Hematopoietic multipotent progenitor cell treated with erythropoietin and hydrocortisone succinate and interleukin-3 and kit ligand, for 15 days (in vitro differentiated cells): ENCODE results near the gene C4orf51.

Experiments used
- DNase-seq: peaks from one replicate; pipeline ENCODE4 v3.0.0-alpha.2; 2015; ENCODE audit warnings: low spot score

C4orf51 gene

DNA sequence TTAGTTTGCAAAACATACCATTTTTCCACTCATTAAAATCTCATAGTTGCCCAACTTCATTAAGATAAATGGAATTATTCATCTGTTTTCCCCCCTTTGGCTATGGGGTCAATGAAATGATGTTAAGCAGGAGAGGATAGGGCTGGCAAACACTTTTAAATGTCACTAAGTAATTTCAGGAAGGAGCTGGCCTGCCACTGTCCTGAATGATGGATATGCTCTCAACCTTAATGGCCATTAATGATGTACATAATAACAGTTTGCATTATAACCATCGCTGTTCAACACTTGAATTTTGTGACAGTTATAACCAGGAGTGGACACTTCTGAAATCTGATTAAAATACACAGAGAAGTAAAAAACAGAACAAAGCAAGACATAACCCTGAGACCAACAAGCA, 77.2 kb downstream of the C4orf51 start:
- no peak for DNase-seq

DNA sequence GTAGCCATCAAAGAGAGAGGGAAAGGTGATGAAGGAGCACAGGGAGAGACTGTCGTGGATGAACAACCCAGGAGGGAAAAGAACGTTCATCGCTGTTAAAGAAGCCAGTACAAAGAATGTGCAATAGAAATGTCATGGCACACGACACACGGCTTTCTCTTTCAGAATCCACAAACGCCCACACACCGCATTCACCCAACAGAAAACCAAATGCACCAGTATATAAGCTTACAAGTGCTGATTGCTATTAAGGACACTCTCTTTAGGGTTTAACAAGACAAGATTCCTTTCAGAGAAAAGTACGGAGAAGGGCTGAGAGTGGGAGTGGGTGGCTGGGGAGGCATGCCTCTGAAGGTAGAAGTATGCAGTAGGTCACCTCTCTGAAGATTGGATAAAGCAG, 80.2 kb downstream of the C4orf51 start:
- DNase-seq: no peak

DNA sequence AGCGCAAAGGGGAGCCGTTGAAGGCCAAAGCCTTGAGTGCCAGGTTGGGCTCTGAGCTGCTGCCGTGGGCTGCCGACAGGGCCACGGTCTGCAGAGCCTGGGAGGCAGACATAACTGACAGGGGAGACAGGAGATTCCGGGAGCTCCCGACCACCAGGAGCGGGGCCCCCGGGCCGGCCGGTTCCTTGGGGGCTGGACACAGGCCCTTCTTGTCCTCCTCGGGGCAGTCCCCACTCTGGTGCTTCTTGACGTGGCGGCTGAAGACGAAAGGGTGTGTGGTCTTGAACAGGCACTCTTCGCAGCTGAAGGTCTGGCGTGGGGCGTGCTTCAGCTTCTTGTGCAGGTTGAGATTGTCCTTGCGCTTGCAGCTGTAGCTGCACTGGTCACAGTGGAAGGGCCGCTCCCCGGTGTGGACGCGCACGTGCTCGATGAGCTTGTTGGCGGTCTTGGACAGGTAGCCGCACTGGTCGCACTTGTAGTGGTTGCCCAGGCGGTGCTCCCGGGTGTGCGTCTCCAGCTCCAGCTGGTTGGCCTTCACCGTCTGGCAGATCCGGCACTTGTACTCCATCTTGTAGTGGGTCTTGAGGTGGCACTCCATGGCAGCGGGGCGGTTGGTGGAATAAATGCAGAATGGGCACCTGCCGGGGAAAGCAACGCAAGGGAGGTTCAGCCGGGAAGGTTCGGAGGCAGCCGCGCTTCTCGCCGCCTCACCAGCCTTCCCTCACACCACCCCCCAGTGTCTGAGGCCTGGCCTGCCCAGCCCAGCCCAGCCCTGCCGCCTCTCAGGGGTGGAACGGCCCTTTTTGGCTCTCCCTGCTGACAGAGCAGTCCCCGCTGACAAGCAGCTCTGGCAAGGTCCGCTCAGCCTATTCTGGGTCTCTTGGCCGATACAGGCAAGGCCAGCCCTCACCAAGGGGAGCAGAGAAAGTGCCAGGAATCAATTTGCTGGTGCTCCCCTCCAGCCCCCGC, 81.3 kb downstream of the C4orf51 start:
- DNase-seq: no peak

DNA sequence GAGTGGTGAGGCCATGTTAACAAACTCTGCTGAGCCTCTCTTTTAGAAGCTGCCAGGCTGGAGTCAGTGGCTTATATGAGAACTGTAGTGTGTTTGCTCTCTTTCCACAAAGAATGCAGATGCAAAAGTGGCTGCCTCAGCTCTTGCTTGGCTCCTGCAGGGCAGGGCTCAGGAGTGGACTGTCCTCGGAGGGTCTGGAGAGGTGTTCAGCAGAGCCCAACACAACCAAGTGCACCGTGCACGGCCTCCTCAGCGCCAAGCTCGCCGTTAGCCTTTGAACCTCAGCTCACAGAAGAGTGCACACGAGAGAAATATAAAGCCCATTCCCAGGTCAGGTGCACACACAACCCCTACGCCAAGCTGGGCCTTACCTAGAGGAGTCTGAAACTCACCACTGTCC, 82.8 kb downstream of the C4orf51 start:
- no peak for DNase-seq

DNA sequence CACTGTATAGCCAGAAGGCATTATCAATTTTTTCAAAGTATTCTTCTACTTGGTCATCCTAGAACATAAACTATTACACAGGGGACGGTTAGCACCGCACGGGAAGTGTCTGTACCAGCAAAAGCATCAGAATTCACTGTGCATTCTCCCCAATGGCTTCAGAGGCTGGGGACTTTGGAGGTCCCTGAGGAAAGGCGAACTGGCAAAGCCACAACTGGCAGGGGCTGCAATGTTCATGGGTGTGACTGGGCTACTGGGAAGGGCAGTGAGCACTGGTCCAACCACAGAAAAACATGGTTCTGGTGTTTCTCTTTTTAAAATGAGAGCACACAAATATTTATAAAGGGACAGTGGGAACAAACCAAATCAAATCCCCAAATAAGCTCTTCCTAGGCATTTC, 83.5 kb downstream of the C4orf51 start:
- DNase-seq: no peak

DNA sequence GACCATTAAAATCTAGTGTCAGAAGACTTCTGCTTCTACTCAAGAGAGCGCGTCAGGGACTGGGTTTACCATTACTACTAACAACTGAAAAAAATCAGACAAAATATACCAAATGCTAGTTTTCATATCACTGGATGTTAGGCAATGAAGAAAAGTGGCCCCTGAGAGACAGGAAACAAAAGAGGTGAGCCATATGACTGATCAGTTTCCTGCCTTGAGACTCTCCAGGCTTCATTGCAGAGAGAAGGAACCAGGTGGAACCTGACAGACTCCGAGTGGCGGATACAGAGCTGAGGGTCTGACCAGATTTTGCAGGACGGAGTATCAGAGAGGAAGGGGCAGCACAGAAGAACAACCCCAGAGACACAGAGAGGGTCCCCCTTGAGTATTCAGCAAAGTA, 86.3 kb downstream of the C4orf51 start:
- DNase-seq: no peak

DNA sequence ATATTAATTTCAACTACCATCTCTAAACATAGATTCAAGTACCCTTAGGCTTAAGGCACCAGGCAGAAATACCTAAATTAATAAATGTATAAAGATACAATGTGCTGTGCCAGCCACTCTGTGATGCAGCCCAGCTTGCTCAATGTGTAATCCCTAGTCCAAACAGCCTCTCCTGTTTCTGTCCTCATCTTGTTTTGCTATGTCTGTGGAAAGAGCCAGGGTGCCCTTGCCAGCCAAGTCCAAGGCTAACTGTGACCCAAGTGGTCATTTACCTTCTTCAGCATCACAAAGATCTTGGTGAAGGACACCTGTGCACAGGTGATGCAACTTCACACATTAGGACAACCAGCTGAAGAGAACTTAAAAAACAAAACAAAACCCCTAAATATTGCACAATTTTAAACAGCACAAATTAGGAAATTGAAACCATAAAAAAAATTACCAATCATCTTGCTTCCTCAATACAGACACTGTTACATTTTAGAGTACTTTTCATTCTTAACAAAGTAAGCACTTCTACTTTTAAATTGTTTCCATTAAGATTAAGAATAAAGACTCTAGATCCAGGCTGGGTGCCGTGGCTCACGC, 89.6 kb downstream of the C4orf51 start:
- DNase-seq: no peak

DNA sequence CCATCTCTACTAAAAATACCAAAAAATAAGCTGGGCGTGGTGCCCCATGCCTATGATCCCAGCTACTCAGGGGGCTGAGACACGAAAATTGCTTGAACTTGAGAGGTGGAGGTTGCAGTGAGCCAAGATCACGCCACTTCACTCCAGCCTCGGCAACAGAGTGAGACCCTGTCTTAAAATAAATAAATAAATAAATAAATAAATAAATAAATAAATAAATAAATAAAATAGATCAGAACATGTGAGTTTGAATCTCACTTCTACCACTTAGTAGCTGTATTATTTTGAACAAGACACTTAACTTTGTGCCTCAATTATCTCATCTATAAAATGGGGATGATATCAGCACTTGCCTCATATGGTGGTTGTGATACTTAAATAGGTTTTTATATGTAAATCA, 90.2 kb downstream of the C4orf51 start:
- DNase-seq: no peak

DNA sequence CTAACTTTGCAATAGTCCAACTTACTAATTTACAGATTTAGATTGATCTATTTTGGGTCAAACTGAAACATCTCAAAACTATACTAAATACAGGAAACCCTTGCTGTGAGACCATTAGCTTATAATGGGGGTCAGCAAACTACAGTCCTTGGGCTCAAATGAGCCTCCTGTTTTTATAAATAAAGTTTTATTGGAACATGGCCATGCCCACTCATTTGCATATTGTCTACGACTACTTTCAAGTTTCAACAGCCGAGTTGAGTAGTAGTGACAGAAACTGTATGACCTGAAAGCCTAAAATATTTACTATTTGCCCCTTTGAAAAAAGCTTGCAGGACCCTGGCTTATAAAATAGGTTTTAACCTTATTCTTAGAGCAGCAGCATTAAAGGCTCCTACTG, 92.4 kb downstream of the C4orf51 start:
- no peak for DNase-seq

DNA sequence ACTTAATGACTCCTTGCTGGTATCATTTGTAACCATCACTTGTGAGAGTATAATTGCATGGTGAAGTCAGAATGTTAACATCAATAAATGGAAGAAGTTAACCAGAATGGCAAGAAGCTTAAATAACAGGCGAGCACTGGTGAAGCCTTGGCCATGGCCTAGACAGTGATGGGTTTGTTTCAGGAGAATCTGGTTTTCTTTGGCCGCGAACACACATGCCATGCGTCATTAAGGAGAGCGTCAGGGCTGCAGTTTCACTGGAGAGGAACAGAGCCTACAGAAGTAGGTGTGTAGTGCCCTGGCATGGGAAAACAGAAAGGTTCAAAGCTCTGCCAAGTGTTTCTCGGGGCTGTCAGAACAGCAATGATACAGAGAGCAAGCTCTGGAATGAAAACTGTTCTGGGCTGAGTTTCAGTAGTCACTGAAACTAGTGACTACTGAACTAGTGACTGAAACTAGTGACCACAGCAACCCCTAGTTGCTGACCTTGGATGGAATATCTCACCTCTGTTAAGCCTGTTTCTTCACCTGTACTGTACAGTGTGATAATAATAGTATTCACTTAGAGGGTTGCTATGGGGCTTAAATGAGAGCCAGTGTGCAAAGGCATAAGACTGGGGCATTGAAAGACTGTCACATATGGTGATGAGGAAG, 93.8 kb downstream of the C4orf51 start:
- no peak for DNase-seq

DNA sequence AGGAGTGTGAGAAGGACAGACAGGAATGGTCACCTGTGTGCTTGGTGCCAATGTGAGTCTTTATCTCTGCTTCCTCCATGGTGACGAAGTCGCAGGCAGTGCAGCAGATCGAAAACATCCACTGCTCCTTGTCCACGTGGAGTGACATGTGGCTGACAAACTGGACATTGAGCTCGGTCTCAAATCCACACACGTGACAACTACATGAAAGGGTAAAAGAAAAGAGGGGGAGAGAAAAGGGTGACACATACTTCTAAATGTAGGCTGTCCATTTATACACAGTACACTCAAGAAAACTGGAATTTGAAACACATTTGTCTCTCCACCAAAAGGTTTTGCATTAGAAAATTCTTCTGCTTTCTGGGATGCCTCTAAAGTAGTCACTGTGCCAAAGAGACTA, 94.5 kb downstream of the C4orf51 start:
- no peak for DNase-seq

DNA sequence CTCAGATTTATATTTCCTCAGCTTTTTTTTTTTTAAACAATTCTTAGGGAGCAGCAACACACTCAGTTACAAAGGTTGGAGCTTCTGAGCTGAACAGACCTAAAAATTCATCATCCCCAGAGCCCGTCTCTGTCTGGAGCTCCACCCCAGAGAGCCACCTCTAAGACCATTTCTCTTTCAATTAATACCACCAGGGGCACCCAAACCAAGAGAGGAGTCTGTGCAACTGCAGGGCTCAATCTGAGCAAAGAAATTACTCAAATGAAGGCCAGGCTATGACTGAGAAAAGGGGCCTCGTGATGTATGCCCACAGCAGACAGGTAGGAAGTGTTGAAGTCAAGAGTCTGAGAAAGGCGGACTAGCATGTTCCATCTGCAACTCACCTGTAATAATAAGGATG, 95.5 kb downstream of the C4orf51 start:
- DNase-seq: no peak

DNA sequence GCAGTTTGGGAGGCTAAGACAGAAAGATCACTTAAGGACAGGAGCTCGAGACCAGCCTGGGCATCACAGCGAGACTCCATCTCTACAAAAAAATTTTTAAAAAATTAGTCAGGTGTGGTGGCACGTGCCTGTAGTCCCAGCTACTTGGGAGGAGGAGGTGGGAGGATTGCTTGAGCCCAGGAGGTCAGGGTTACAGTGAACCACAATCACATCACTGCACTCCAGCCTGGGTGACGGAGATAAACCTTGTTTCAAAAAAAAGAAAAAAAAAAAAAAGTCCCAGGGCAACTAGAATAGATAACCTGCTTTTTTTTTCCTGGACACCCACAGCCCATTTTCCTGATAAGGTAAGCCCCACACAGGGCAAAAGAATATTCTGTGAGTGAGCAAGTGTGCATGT, 96.3 kb downstream of the C4orf51 start:
- DNase-seq: peak; percentile 3

DNA sequence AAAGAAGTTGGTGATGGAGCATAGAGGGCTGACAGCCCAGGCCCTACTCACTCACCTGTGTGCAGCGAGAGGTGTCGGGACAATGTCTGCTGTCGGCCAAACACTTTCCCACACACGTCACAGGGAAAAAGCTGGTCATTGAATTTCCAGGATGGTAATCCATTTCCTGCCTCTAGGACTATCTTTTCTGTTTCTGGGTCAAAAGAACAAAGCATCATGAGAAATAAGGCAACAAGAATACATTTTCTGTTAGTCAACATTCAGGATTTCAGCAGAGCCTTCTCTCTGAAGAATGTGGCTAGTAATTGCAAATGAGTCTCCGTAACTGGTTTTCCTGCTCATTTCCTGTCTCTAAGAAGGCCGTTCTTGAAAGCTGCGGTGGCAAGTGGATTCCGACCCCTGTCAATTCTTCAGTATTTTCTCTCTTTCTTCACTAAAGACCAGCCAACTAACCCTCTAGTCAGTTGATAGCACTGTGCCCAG, 99.4 kb downstream of the C4orf51 start:
- DNase-seq: no peak

DNA sequence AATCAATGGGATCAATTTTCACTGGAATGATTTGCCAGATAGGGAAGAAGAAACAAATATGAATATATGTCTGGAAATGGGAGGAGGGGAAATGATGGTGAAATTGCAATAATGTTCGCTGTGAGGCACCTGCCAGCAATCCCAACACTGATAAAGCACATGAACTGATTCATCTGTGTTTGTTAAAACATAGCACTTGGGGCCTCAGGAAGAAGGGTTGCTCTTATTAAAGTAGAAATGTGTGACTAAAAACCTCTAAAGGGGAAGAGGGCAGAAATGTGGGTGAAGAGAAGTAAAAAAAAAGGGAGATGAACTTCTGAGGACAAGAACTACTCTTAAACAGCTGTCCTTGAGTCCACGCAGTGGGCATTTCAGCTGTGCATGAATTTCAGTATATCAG, 101.4 kb downstream of the C4orf51 start:
- no peak for DNase-seq
